ENCODE measurements around the gene EXOC3L4. TPM values are rescaled to one million over a fixed set of nuclear protein-coding genes. Genes with fewer than 3 reads are reported as not detected.

EXOC3L4 gene
- total RNA-seq, 1 experiment from 2014 or later: not detected

- H3K27me3 Mint-ChIP-seq (ENCODE audit: insufficient read depth, unreplicated experiment): no peaks in the 10 kb centered on the region
- BruUV-seq (replicated peaks): no TSS peak
- H3K27ac Mint-ChIP-seq (ENCODE audit: low read depth, unreplicated experiment): no peak overlapping the region
- CTCF ChIA-PET: interaction anchor here (1.1 to 2.1 kb wide), 3 partner anchors 9 to 198 kb away, joined by 3 to 31 read pairs (median 4); no protein-coding TSS in a partner anchor
- no peaks in the 10 kb centered on the region for H3K9me3 Mint-ChIP-seq (ENCODE audit: unreplicated experiment)
- TF ChIP-seq, protein P1, sequence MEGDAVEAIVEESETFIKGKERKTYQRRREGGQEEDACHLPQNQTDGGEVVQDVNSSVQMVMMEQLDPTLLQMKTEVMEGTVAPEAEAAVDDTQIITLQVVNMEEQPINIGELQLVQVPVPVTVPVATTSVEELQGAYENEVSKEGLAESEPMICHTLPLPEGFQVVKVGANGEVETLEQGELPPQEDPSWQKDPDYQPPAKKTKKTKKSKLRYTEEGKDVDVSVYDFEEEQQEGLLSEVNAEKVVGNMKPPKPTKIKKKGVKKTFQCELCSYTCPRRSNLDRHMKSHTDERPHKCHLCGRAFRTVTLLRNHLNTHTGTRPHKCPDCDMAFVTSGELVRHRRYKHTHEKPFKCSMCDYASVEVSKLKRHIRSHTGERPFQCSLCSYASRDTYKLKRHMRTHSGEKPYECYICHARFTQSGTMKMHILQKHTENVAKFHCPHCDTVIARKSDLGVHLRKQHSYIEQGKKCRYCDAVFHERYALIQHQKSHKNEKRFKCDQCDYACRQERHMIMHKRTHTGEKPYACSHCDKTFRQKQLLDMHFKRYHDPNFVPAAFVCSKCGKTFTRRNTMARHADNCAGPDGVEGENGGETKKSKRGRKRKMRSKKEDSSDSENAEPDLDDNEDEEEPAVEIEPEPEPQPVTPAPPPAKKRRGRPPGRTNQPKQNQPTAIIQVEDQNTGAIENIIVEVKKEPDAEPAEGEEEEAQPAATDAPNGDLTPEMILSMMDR (IDR thresholded peaks at IDR 0.05; ENCODE audit: unreplicated experiment): no peak
- POLR2A ChIA-PET: interaction anchor here (0.6 to 1.3 kb wide), 2 partner anchors 22 to 52 kb away, joined by 3 to 4 read pairs; no protein-coding TSS in a partner anchor
- no peak overlapping the region for H3K4me3 Mint-ChIP-seq (ENCODE audit: unreplicated experiment)
- DNase-seq (ENCODE audit: unreplicated experiment): no peak
- H3K4me1 Mint-ChIP-seq (ENCODE audit: insufficient read depth, unreplicated experiment): no peaks in the 10 kb centered on the region
- intact Hi-C loops (cut with micrococcal nuclease): no loop called here
- H3K36me3 Mint-ChIP-seq (ENCODE audit: insufficient read depth, unreplicated experiment): no peaks in the 10 kb centered on the region
Observed at GRCh38 chr14:103096387-103096786, 1.9 kb downstream of the EXOC3L4 start.

- Mint-ChIP-seq H3K27ac (ENCODE audit: low read depth, unreplicated experiment) (no peak overlapping the region), H3K4me3 (ENCODE audit: unreplicated experiment) (no peak overlapping the region), H3K9me3 (ENCODE audit: unreplicated experiment) (no peaks in the 10 kb centered on the region), H3K36me3 (ENCODE audit: insufficient read depth, unreplicated experiment) (no peaks in the 10 kb centered on the region), H3K27me3 (ENCODE audit: insufficient read depth, unreplicated experiment) (no peaks in the 10 kb centered on the region), H3K4me1 (ENCODE audit: insufficient read depth, unreplicated experiment) (no peaks in the 10 kb centered on the region)
- no TSS peak for BruUV-seq (replicated peaks)
- POLR2A ChIA-PET: no interaction called here
- DNase-seq (ENCODE audit: unreplicated experiment): no peak
- CTCF ChIA-PET: interaction anchor here (0.7 to 2.1 kb wide), 4 partner anchors 8 to 23 kb away, joined by 4 to 31 read pairs (median 5); no protein-coding TSS in a partner anchor
- intact Hi-C loops (cut with micrococcal nuclease): no loop called here
- TF ChIP-seq, protein P1 (IDR thresholded peaks at IDR 0.05; ENCODE audit: unreplicated experiment): no peak
Observed at GRCh38 chr14:103097244-103097993, 2.9 kb downstream of the EXOC3L4 start.

- ChIA-PET CTCF (interaction anchor here (0.7 to 1.2 kb wide), 3 partner anchors 12 to 251 kb away, joined by 3 to 6 read pairs (median 4); no protein-coding TSS in a partner anchor), POLR2A (interaction anchor here (0.6 to 0.7 kb wide), 2 partner anchors 19 to 23 kb away, joined by 3 read pairs; no protein-coding TSS in a partner anchor)
- no peak for DNase-seq (ENCODE audit: unreplicated experiment)
- no peaks in the 10 kb centered on the region for H3K9me3 Mint-ChIP-seq (ENCODE audit: unreplicated experiment)
- no peaks in the 10 kb centered on the region for H3K36me3 Mint-ChIP-seq (ENCODE audit: insufficient read depth, unreplicated experiment)
- H3K27me3 Mint-ChIP-seq (ENCODE audit: insufficient read depth, unreplicated experiment): no peaks in the 10 kb centered on the region
- H3K4me3 Mint-ChIP-seq (ENCODE audit: unreplicated experiment): no peak overlapping the region
- no peak overlapping the region for H3K27ac Mint-ChIP-seq (ENCODE audit: low read depth, unreplicated experiment)
- H3K4me1 Mint-ChIP-seq (ENCODE audit: insufficient read depth, unreplicated experiment): no peaks in the 10 kb centered on the region
- intact Hi-C loops (cut with micrococcal nuclease): no loop called here
- TF ChIP-seq, protein P1 (IDR thresholded peaks at IDR 0.05; ENCODE audit: unreplicated experiment): no peak
- BruUV-seq (replicated peaks): no TSS peak
Observed at GRCh38 chr14:103097994-103098957, 3.8 kb downstream of the EXOC3L4 start.
